OCI-LY1 (cell line): Measurements from ENCODE around the gene DYDC2.

Source experiments
- EZH2 ChIP-seq: fragments of 200-600 bp; sonication (generic), shearing (Covaris generic); IDR thresholded peaks from 2 replicates; pipeline ENCODE4 v1.8.0; 2017; ENCODE audit warnings: borderline replicate concordance, mixed run types, mild to moderate bottlenecking, antibody characterized with exemption, low read length, moderate library complexity, mixed read lengths
- TF ChIP-seq, protein P1 (sequence below): fragments of 200-600 bp; sonication (generic), shearing (Covaris generic); IDR thresholded peaks from 2 replicates; pipeline ENCODE4 v1.5.1; 2017; ENCODE audit warnings: mild to moderate bottlenecking, antibody characterized with exemption, low read length, moderate library complexity, mixed read lengths

DNA sequence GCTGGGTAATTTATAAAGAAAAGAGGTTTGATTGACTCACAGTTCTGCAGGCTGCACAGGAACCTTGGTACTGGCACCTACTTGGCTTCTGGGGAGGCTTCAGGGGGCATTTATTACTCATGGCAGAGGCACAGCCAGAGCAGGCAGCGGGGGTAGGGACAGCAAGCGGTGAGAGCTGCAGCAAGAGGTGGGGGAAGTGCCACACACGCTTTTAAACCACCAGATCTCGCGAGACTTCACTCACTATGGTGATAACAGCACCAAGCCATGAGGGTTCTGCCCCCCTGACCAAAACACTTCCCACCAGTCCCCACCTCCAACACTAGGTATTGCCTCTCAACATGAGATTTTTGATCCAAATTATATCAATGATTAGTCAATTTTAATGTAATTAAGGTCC is 43.1 kb upstream of the DYDC2 start:
- TF ChIP-seq, protein P1, sequence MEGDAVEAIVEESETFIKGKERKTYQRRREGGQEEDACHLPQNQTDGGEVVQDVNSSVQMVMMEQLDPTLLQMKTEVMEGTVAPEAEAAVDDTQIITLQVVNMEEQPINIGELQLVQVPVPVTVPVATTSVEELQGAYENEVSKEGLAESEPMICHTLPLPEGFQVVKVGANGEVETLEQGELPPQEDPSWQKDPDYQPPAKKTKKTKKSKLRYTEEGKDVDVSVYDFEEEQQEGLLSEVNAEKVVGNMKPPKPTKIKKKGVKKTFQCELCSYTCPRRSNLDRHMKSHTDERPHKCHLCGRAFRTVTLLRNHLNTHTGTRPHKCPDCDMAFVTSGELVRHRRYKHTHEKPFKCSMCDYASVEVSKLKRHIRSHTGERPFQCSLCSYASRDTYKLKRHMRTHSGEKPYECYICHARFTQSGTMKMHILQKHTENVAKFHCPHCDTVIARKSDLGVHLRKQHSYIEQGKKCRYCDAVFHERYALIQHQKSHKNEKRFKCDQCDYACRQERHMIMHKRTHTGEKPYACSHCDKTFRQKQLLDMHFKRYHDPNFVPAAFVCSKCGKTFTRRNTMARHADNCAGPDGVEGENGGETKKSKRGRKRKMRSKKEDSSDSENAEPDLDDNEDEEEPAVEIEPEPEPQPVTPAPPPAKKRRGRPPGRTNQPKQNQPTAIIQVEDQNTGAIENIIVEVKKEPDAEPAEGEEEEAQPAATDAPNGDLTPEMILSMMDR = no peak
- no peak for TF ChIP-seq EZH2
